ENCODE measurements around the gene PFKM.

DNA sequence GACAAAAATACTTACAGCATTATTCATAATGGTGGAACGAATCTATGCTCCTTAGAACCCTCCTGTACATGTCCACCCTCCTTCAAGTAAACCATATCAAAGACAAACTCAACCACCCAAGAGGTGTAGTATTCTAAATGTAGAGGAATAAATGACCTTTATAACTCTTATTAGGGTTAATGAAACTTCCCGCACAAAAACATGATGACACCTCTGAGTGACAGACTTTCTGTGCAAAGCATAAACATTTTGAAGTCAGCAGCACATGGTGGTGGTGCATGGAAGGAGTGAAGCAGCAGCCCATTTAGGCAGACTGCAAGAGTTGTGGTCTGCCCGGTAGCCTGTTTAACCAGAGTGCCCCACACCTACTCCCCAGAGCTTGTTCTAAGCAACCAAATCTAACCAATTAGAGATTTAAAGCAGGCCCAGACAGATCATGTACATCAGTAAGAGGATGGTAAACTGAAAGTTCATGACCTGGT lies 38.8 kb downstream of the PFKM start:
- TF ChIP-seq EZH2 (IDR thresholded peaks at IDR 0.05; ENCODE audit: insufficient read depth, poor library complexity, severe bottlenecking) (no peak), EZH2phosphoT487 (IDR thresholded peaks at IDR 0.05; ENCODE audit: insufficient read depth, low read depth) (no peak)
